Measurements from ENCODE around the gene XRRA1.

The XRRA1 gene

GRCh38 chr11:74948546-74948897 lies 369 bp downstream of the XRRA1 start (continued):
- TF ChIP-seq TSHZ2 (CRISPR knock-in tag; IDR thresholded peaks at IDR 0.05): no peak
- TF ChIP-seq ZNF565 (CRISPR knock-in tag; conservative IDR thresholded peaks at IDR 0.05; ENCODE audit: low read depth): no peak
- TF ChIP-seq ARNTL (CRISPR knock-in tag; IDR thresholded peaks at IDR 0.05; ENCODE audit: borderline replicate concordance, low read depth): no peak

GRCh38 chr11:74942073-74942759 lies 6.7 kb downstream of the XRRA1 start:
- TF ChIP-seq ZFP3 (CRISPR knock-in tag; IDR thresholded peaks at IDR 0.05): no peak
- no peak for TF ChIP-seq ISL1 (CRISPR knock-in tag; IDR thresholded peaks at IDR 0.05)
- no peak for TF ChIP-seq ZNF565 (CRISPR knock-in tag; conservative IDR thresholded peaks at IDR 0.05; ENCODE audit: low read depth)
- TF ChIP-seq TSHZ2 (CRISPR knock-in tag; IDR thresholded peaks at IDR 0.05): no peak
- no peak for TF ChIP-seq ESRRG (CRISPR knock-in tag; IDR thresholded peaks at IDR 0.05)
- no peak for TF ChIP-seq CSDC2 (CRISPR knock-in tag; IDR thresholded peaks at IDR 0.05)
- no peak for TF ChIP-seq CREB5 (CRISPR knock-in tag; IDR thresholded peaks at IDR 0.05; ENCODE audit: low read depth)
- TF ChIP-seq BACH2 (CRISPR knock-in tag; IDR thresholded peaks at IDR 0.05; ENCODE audit: borderline replicate concordance): no peak
- TF ChIP-seq OSR1 (CRISPR knock-in tag; IDR thresholded peaks at IDR 0.05): no peak
- TF ChIP-seq CSRNP3 (CRISPR knock-in tag; IDR thresholded peaks at IDR 0.05): no peak
- ATAC-seq: no peak

- no peak for ATAC-seq
- TF ChIP-seq POU6F1 (CRISPR knock-in tag; IDR thresholded peaks at IDR 0.05; ENCODE audit: borderline replicate concordance, low read depth) (no peak), ZNF565 (CRISPR knock-in tag; conservative IDR thresholded peaks at IDR 0.05; ENCODE audit: low read depth) (no peak), CREB5 (CRISPR knock-in tag; IDR thresholded peaks at IDR 0.05; ENCODE audit: low read depth) (no peak), ZFP30 (CRISPR knock-in tag; IDR thresholded peaks at IDR 0.05) (no peak), TSHZ2 (CRISPR knock-in tag; IDR thresholded peaks at IDR 0.05) (no peak), ESRRG (CRISPR knock-in tag; IDR thresholded peaks at IDR 0.05) (no peak), BACH2 (CRISPR knock-in tag; IDR thresholded peaks at IDR 0.05; ENCODE audit: borderline replicate concordance) (no peak), GLIS3 (CRISPR knock-in tag; IDR thresholded peaks at IDR 0.05) (no peak), PPARA (CRISPR knock-in tag; IDR thresholded peaks at IDR 0.05; ENCODE audit: borderline replicate concordance) (no peak), RARB (CRISPR knock-in tag; IDR thresholded peaks at IDR 0.05) (no peak), PATZ1 (CRISPR knock-in tag; IDR thresholded peaks at IDR 0.05; ENCODE audit: borderline replicate concordance) (no peak), SNAI2 (CRISPR knock-in tag; IDR thresholded peaks at IDR 0.05) (no peak), TCF4 (CRISPR knock-in tag; IDR thresholded peaks at IDR 0.05; ENCODE audit: borderline replicate concordance) (no peak)
Measured at GRCh38 chr11:74941492-74941891, 7.4 kb downstream of the XRRA1 start.

Measured in SK-N-SH treated with all-trans-retinoic acid at 6 μM for 48 hours (cell line).